HEK293T (cell line): ENCODE measurements around the gene PTPRD.

Experiments used
- CTCF ChIA-PET: fragments of 350-600 bp; formaldehyde crosslinking; extraction: SDS; loops from one replicate; lab custom pipeline; 2021; ENCODE audit warnings: antibody characterized with exemption, inconsistent platforms; lab: Yijun Ruan, JAX
- POLR2A ChIA-PET: fragments of 350-600 bp; formaldehyde crosslinking; extraction: SDS; loops from one replicate; lab custom pipeline; 2020; ENCODE audit warnings: antibody characterized with exemption, inconsistent platforms; lab: Yijun Ruan, JAX
- DNase-seq: peaks from one replicate; pipeline ENCODE4 v3.0.0; 2012; ENCODE audit warnings: mixed read lengths; ENCODE audit errors: extremely low spot score
- ARNT ChIP-seq: fragments of 450-650 bp; IDR thresholded peaks from 2 replicates; pipeline ENCODE4 v1.6.1; 2017; ENCODE audit warnings: mild to moderate bottlenecking
- BHLHE40 ChIP-seq: fragments of 450-650 bp; IDR thresholded peaks from 2 replicates; pipeline ENCODE4 v1.6.1; 2016; ENCODE audit warnings: mild to moderate bottlenecking, moderate library complexity, borderline replicate concordance
- CTBP1 ChIP-seq: fragments of 450-650 bp; IDR thresholded peaks from 2 replicates; pipeline ENCODE4 v1.6.1; 2016; ENCODE audit warnings: borderline replicate concordance
- ELF4 ChIP-seq: fragments of 450-650 bp; IDR thresholded peaks from 2 replicates; pipeline ENCODE4 v1.6.1; 2017; ENCODE audit warnings: antibody characterized with exemption
- FOXA1 ChIP-seq: fragments of 450-650 bp; IDR thresholded peaks from 2 replicates; pipeline ENCODE4 v1.6.1; 2016; ENCODE audit warnings: mild to moderate bottlenecking
- FOXK2 ChIP-seq: fragments of 450-650 bp; IDR thresholded peaks from 2 replicates; pipeline ENCODE4 v1.6.1; 2016; ENCODE audit warnings: mild to moderate bottlenecking
- FOXM1 ChIP-seq: fragments of 450-650 bp; IDR thresholded peaks from 2 replicates; pipeline ENCODE4 v1.6.1; 2017; ENCODE audit warnings: mild to moderate bottlenecking, borderline replicate concordance
- HDGF ChIP-seq: fragments of 450-650 bp; IDR thresholded peaks from 2 replicates; pipeline ENCODE4 v1.6.1; 2017; ENCODE audit warnings: antibody characterized with exemption, borderline replicate concordance
- L3MBTL2 ChIP-seq: fragments of 450-650 bp; conservative IDR thresholded peaks from 2 replicates; pipeline ENCODE4 v1.6.1; 2016; ENCODE audit warnings: mild to moderate bottlenecking
- LEF1 ChIP-seq: fragments of 450-650 bp; IDR thresholded peaks from 2 replicates; pipeline ENCODE4 v1.6.1; 2017; ENCODE audit warnings: mild to moderate bottlenecking, borderline replicate concordance
- NFRKB ChIP-seq: fragments of 450-650 bp; IDR thresholded peaks from 2 replicates; pipeline ENCODE4 v1.6.1; 2016; ENCODE audit warnings: mild to moderate bottlenecking, moderate library complexity
- SP1 ChIP-seq: fragments of 450-650 bp; IDR thresholded peaks from 2 replicates; pipeline ENCODE4 v1.6.1; 2017
- SUZ12 ChIP-seq: fragments of 450-650 bp; IDR thresholded peaks from 2 replicates; pipeline ENCODE4 v1.6.1; 2016; ENCODE audit warnings: mild to moderate bottlenecking
- TARDBP ChIP-seq: fragments of 450-650 bp; IDR thresholded peaks from 2 replicates; pipeline ENCODE4 v1.6.1; 2016
- ZNF384 ChIP-seq: fragments of 450-650 bp; IDR thresholded peaks from 2 replicates; pipeline ENCODE4 v1.6.1; 2016
- TF ChIP-seq, protein P1 (sequence below): fragments of 450-650 bp; IDR thresholded peaks from 2 replicates; pipeline ENCODE4 v1.6.1; 2016

PTPRD gene

GRCh38 chr9:9498128-9498527 lies 1114.7 kb downstream of the PTPRD start:
- no peak for DNase-seq
- ChIA-PET CTCF (interaction anchor here (0.6 kb wide), 1 partner anchor 693 kb away, joined by 3 read pairs; no protein-coding TSS in a partner anchor), POLR2A (no interaction called here)
- TF ChIP-seq ELF4 = no peak
- no peak for TF ChIP-seq BHLHE40
- TF ChIP-seq LEF1 = no peak
- TF ChIP-seq TARDBP = no peak
- no peak for TF ChIP-seq FOXM1
- no peak for TF ChIP-seq NFRKB
- TF ChIP-seq SUZ12 = no peak
- TF ChIP-seq HDGF = no peak

DNA sequence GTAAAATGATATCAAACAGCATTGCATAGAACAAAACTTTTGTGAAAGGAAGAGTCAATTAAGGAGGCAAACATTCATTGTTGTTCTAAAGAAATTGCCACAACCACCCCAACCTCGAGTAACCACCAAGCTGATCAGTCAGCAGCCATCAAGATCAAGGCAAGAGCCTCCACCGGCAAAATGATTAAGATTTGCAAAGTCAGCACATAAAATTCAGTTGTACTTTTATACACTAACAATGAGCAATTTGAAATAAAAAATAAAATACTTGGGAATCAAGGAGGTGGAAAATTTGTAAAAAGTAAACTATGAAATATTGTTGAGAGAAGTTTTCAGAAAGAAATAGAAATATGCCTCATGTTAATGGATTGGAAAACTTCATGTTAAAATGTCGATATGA lies 1118.5 kb downstream of the PTPRD start:
- ChIA-PET POLR2A (no interaction called here), CTCF (no interaction called here)
- no peak for DNase-seq
- TF ChIP-seq, protein P1, sequence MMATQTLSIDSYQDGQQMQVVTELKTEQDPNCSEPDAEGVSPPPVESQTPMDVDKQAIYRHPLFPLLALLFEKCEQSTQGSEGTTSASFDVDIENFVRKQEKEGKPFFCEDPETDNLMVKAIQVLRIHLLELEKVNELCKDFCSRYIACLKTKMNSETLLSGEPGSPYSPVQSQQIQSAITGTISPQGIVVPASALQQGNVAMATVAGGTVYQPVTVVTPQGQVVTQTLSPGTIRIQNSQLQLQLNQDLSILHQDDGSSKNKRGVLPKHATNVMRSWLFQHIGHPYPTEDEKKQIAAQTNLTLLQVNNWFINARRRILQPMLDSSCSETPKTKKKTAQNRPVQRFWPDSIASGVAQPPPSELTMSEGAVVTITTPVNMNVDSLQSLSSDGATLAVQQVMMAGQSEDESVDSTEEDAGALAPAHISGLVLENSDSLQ = no peak
- TF ChIP-seq TARDBP = no peak
- no peak for TF ChIP-seq ARNT
- TF ChIP-seq SP1 = no peak

DNA sequence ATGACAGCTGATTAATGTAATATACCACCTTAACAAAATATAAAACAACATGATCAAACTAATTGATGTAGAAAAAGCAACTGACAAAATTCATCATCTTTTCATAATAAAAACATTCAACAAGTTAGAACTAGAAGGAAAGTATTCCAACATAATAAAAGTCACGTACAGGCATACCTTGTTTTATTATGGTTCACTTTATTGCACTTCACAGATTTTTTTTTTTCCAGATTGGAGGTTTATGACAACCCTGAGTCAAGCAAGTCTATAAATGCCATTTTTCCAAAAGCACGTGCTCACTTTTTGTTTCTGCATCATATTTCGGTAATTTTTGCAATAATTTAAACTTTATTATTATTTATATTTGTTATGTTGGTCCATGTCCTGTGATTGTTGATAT lies 1120.3 kb downstream of the PTPRD start:
- DNase-seq = no peak
- TF ChIP-seq BHLHE40 = no peak
- no peak for TF ChIP-seq TARDBP
- TF ChIP-seq NFRKB = no peak
- no peak for TF ChIP-seq SUZ12
- TF ChIP-seq SP1 = no peak
- TF ChIP-seq, protein P1 = no peak
- no peak for TF ChIP-seq FOXM1
- no peak for TF ChIP-seq HDGF
- TF ChIP-seq FOXK2 = no peak
- no peak for TF ChIP-seq LEF1
- TF ChIP-seq ARNT = no peak
- TF ChIP-seq ZNF384 = no peak
- no peak for TF ChIP-seq ELF4
- TF ChIP-seq L3MBTL2 = no peak
- TF ChIP-seq FOXA1 = no peak
- TF ChIP-seq CTBP1 = no peak
- ChIA-PET POLR2A (no interaction called here), CTCF (no interaction called here)

- ChIA-PET CTCF (no interaction called here), POLR2A (no interaction called here)
- no peak for TF ChIP-seq L3MBTL2
- no peak for TF ChIP-seq BHLHE40
- TF ChIP-seq FOXM1 = no peak
- no peak for TF ChIP-seq TARDBP
- no peak for TF ChIP-seq FOXA1
- no peak for DNase-seq
Measured at GRCh38 chr9:9489183-9489582, 1123.6 kb downstream of the PTPRD start.

DNA sequence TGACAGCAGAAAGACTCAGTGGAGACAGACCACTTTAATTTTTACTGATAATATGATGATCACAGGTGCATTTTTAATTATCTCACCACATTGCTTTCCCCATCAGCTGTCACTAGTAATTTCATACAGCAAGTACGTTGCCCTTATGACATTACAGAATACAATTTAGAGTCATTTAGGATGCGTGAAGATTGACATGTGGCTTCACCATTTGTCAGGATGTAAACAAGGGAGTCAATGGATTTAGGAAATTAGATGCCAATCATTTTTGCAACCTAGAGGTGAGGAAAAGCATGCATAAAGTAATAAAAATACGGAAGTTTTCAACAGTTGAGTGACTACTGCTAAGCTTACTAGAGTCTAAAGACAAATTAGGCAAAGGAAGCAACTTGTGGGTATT lies 1129.6 kb downstream of the PTPRD start:
- ChIA-PET POLR2A (no interaction called here), CTCF (no interaction called here)
- TF ChIP-seq HDGF (no peak), SP1 (no peak), ARNT (no peak), FOXK2 (no peak), SUZ12 (no peak), NFRKB (no peak), BHLHE40 (no peak), L3MBTL2 (no peak), FOXM1 (no peak), FOXA1 (no peak), ZNF384 (no peak), CTBP1 (no peak), ELF4 (no peak), LEF1 (no peak), TARDBP (no peak)
- TF ChIP-seq, protein P1 = no peak
- no peak for DNase-seq

- CTCF ChIA-PET = no interaction called here
- POLR2A ChIA-PET = no interaction called here
- no peak for TF ChIP-seq L3MBTL2
- no peak for TF ChIP-seq CTBP1
- TF ChIP-seq SP1 = no peak
- TF ChIP-seq LEF1 = no peak
- TF ChIP-seq SUZ12 = no peak
- TF ChIP-seq, protein P1 = no peak
- TF ChIP-seq ELF4 = no peak
- no peak for TF ChIP-seq ARNT
- no peak for TF ChIP-seq FOXA1
- no peak for TF ChIP-seq NFRKB
- no peak for TF ChIP-seq HDGF
- TF ChIP-seq TARDBP = no peak
- TF ChIP-seq FOXK2 = no peak
- DNase-seq = no peak
Measured at GRCh38 chr9:9478741-9479140, 1134.1 kb downstream of the PTPRD start.
